K562 (cell line): ENCODE data around the gene CFAP92. TPM values are rescaled to one million over a fixed set of nuclear protein-coding genes. Genes with fewer than 3 reads are reported as not detected.

Source experiments
- ADNP ChIP-seq: fragments of 200-800 bp; sonication (Bioruptor generic); IDR thresholded peaks from 2 replicates; pipeline ENCODE4 v1.6.1; 2016; ENCODE audit warnings: missing genetic modification characterization, missing compliant biosample characterization
- ARID3B ChIP-seq: fragments of 250-450 bp; sonication (Bioruptor Pico); IDR thresholded peaks from 2 replicates; pipeline ENCODE4 v1.4.0; 2020; ENCODE audit warnings: borderline replicate concordance
- BRF2 ChIP-seq: IDR thresholded peaks from 3 replicates; pipeline ENCODE4 v1.6.1; 2011; ENCODE audit warnings: borderline replicate concordance, mild to moderate bottlenecking; ENCODE audit not compliant: insufficient read length, insufficient read depth
- CBX2 ChIP-seq: fragments of 200-600 bp; sonication (generic); IDR thresholded peaks from one replicate; pipeline ENCODE4 v1.6.1; 2012; ENCODE audit warnings: mild to moderate bottlenecking, low read length, inconsistent platforms; ENCODE audit not compliant: insufficient read depth, poor library complexity, severe bottlenecking
- CBX8 ChIP-seq: fragments of 200-600 bp; sonication (generic); IDR thresholded peaks from 2 replicates; pipeline ENCODE4 v1.6.1; 2012; ENCODE audit warnings: borderline replicate concordance, mixed run types, low read depth, mild to moderate bottlenecking, moderate library complexity, mixed read lengths, low read length, control low read depth, inconsistent platforms; ENCODE audit not compliant: poor library complexity, severe bottlenecking; ENCODE audit errors: extremely low read depth
- CHCHD3 ChIP-seq: fragments of 250-450 bp; sonication (Bioruptor Pico); IDR thresholded peaks from 2 replicates; pipeline ENCODE4 v2.1.2; 2022; ENCODE audit warnings: mild to moderate bottlenecking
- DDX20 ChIP-seq: fragments of 450-650 bp; IDR thresholded peaks from 2 replicates; pipeline ENCODE4 v1.6.1; 2016; ENCODE audit warnings: missing genetic modification characterization, low read depth, mild to moderate bottlenecking, missing compliant biosample characterization, moderate library complexity
- DIDO1 ChIP-seq: fragments of 450-650 bp; IDR thresholded peaks from 2 replicates; pipeline ENCODE4 v1.6.1; 2016; ENCODE audit warnings: low read depth, missing biosample characterization, missing genetic modification characterization
- IFI16 ChIP-seq: fragments of 250-450 bp; sonication (Bioruptor Pico); IDR thresholded peaks from 2 replicates; pipeline ENCODE4 v2.1.2; 2022; ENCODE audit warnings: mild to moderate bottlenecking, inconsistent platforms
- JUN ChIP-seq, 2 experiments: sonication (generic) in 1 of 2; formaldehyde crosslinking in 1 of 2; IDR thresholded peaks; 2 replicates each; pipeline versions ENCODE4 v1.6.1 to v1.8.0; 2012 to 2022; ENCODE audit warnings: borderline replicate concordance in 2 of 2, mild to moderate bottlenecking in 2 of 2, improper control_type of control experiment in 1 of 2, low read depth in 1 of 2, low read length in 1 of 2, missing genetic modification reagents in 1 of 2
- KLF6 ChIP-seq: fragments of 250-450 bp; sonication (Bioruptor Pico); IDR thresholded peaks from 2 replicates; pipeline ENCODE4 v1.4.0; 2020; ENCODE audit warnings: mild to moderate bottlenecking, moderate library complexity, borderline replicate concordance
- PCBP1 ChIP-seq: fragments of 200-400 bp; formaldehyde crosslinking; IDR thresholded peaks from 2 replicates; pipeline ENCODE4 v1.6.1; 2018; ENCODE audit warnings: mild to moderate bottlenecking, low read depth, low read length; ENCODE audit not compliant: poor library complexity, severe bottlenecking
- PHB2 ChIP-seq: fragments of 450-650 bp; IDR thresholded peaks from 2 replicates; pipeline ENCODE4 v1.6.1; 2017; ENCODE audit warnings: low read depth
- PHTF2 ChIP-seq: fragments of 250-450 bp; sonication (Bioruptor Pico); IDR thresholded peaks from 2 replicates; pipeline ENCODE4 v1.5.0; 2021; ENCODE audit warnings: mild to moderate bottlenecking
- POLR3A ChIP-seq: IDR thresholded peaks from 2 replicates; pipeline ENCODE4 v1.6.1; 2011; ENCODE audit warnings: borderline replicate concordance, mild to moderate bottlenecking, moderate library complexity; ENCODE audit not compliant: insufficient read length, insufficient read depth; ENCODE audit errors: extremely low read depth
- RBM22 ChIP-seq: fragments of 200-400 bp; formaldehyde crosslinking; IDR thresholded peaks from 2 replicates; pipeline ENCODE4 v1.6.1; 2018; ENCODE audit warnings: low read length, low read depth; ENCODE audit not compliant: poor library complexity, severe bottlenecking
- SIN3B ChIP-seq: fragments of 450-650 bp; IDR thresholded peaks from 2 replicates; pipeline ENCODE4 v1.6.1; 2017; ENCODE audit warnings: low read depth, mild to moderate bottlenecking, moderate library complexity
- SRF ChIP-seq, 2 experiments: fragments of 250-450, 450-650 bp in 1 of 2; sonication (Bioruptor Pico) in 1 of 2; sonication (generic) in 1 of 2; formaldehyde crosslinking; IDR thresholded peaks; 2 replicates each; pipeline versions ENCODE4 v1.5.0 to v1.5.1; 2020 to 2022; ENCODE audit warnings: mild to moderate bottlenecking in 1 of 2, missing genetic modification reagents in 1 of 2
- SRSF9 ChIP-seq: fragments of 200-400 bp; formaldehyde crosslinking; IDR thresholded peaks from 2 replicates; pipeline ENCODE4 v1.6.1; 2017; ENCODE audit warnings: low read depth, low read length, borderline replicate concordance
- TSC22D4 ChIP-seq: fragments of 450-650 bp; IDR thresholded peaks from 2 replicates; pipeline ENCODE4 v1.6.1; 2016; ENCODE audit warnings: missing genetic modification characterization, missing biosample characterization, control low read depth
- ZNF224 ChIP-seq: sonication (generic); formaldehyde crosslinking; IDR thresholded peaks from 2 replicates; pipeline ENCODE4 v1.8.0; 2022; ENCODE audit warnings: mild to moderate bottlenecking, missing genetic modification reagents
- ZNF408 ChIP-seq: fragments of 250-450 bp; sonication (Bioruptor Pico); IDR thresholded peaks from 2 replicates; pipeline ENCODE4 v1.4.0; 2020; ENCODE audit warnings: low read depth, mild to moderate bottlenecking, moderate library complexity
- ZNF77 ChIP-seq: fragments of 250-450 bp; sonication (Bioruptor Pico); IDR thresholded peaks from 2 replicates; pipeline ENCODE4 v1.5.0; 2020
- ZNF785 ChIP-seq: fragments of 250-450 bp; sonication (Bioruptor Pico); IDR thresholded peaks from 2 replicates; pipeline ENCODE4 v1.4.0; 2020; ENCODE audit warnings: mild to moderate bottlenecking
- polyA plus RNA-seq, 8 experiments: library from polyadenylated mRNA; depleted of rRNA in 4 of 8; stranded (reverse) in 5 of 8; unstranded in 3 of 8; fragments of >200 nt; fragmentation: Nextera tagmentation in 2 of 8; fragmentation: Illumina TruSeq in 1 of 8; extraction: Ambion mirVana in 2 of 8; extraction: Trizol in 1 of 8; gene quantifications; 2 replicates each; pipeline versions ENCODE4 v1.2.1 to v1.2.3, GENCODE V29; 2011 to 2014; ENCODE audit warnings: inconsistent platforms in 1 of 8, missing spikeins in 1 of 8
- total RNA-seq, 7 experiments: library from RNA; depleted of rRNA in 6 of 7; stranded (reverse); fragments of >200 nt in 6 of 7; fragmentation: Illumina TruSeq in 2 of 7; extraction: Trizol in 2 of 7; gene quantifications; 2 replicates each; pipeline versions ENCODE4 v1.2.1 to v1.2.3, GENCODE V29; 2011 to 2021; ENCODE audit warnings: low replicate concordance in 1 of 7
- TF ChIP-seq, protein P1 (sequence below): IDR thresholded peaks from 2 replicates; pipeline ENCODE4 v1.6.1; 2012; ENCODE audit warnings: low read depth, low read length, improper control_type of control experiment, borderline replicate concordance

The CFAP92 gene
- total and polyA plus RNA-seq, 9 of the 15 experiments (the other 6 are each of a cell fraction or from before 2014, with no cell fraction given): 0.06 to 0.62 (median 0.36) TPM

DNA sequence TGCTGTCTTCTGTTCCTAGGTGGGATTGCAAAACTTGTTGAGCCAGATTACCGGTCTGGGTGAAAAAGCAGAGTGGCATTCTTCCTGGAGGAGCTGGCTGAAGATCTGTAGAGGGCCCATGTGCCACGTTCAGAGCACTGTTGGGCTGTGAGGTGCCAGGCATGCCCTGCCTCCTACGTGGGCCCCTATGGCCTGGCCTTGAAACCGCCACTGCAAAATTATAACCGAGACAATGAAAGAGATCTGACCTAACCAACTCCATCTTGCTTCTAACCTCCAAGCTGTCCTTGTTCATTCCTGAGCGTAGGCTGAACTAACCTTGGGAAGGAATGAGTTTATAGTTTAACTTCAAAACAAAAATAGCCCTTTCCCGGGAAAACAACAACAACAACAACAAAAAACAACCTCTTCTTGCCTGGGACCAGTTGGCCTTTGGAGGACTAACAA, 115.8 kb downstream of the CFAP92 start (continued):
- TF ChIP-seq ADNP (no peak), ZNF785 (CRISPR knock-in tag) (no peak), KLF6 (CRISPR knock-in tag) (peak; percentile 82; the same call in 1 of the 2 replicates), CBX8 (no peak), SRF (CRISPR knock-in tag; IDR thresholded peaks at IDR 0.05) (no peak), RBM22 (no peak), BRF2 (no peak), JUN (IDR thresholded peaks at IDR 0.05; ENCODE audit: borderline replicate concordance, low read depth, low read length) (no peak), JUN (CRISPR knock-in tag; IDR thresholded peaks at IDR 0.05; ENCODE audit: borderline replicate concordance) (no peak), PHB2 (no peak), CHCHD3 (no peak), TSC22D4 (tag) (no peak), PHTF2 (CRISPR knock-in tag) (no peak), SIN3B (no peak), CBX2 (no peak), SRSF9 (no peak), ZNF77 (CRISPR knock-in tag) (no peak), ZNF408 (CRISPR knock-in tag) (no peak), ZNF224 (CRISPR knock-in tag) (no peak), DIDO1 (tag) (no peak), ARID3B (CRISPR knock-in tag) (peak; percentile 19; the same call in 1 of the 2 replicates), IFI16 (CRISPR knock-in tag) (no peak), PCBP1 (no peak), POLR3A (no peak), DDX20 (peak; percentile 80)
- TF ChIP-seq, protein P1, sequence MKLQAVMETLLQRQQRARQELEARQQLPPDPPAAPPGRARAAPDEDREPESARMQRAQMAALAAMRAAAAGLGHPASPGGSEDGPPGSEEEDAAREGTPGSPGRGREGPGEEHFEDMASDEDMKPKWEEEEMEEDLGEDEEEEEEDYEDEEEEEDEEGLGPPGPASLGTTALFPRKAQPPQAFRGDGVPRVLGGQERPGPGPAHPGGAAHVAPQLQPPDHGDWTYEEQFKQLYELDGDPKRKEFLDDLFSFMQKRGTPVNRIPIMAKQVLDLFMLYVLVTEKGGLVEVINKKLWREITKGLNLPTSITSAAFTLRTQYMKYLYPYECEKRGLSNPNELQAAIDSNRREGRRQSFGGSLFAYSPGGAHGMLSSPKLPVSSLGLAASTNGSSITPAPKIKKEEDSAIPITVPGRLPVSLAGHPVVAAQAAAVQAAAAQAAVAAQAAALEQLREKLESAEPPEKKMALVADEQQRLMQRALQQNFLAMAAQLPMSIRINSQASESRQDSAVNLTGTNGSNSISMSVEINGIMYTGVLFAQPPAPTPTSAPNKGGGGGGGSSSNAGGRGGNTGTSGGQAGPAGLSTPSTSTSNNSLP: no peak
